SK-N-SH (cell line): ENCODE results near the gene SLC24A3.

Source experiments
- CHD2 ChIP-seq: fragments of 150-350 bp; IDR thresholded peaks from 2 replicates; pipeline ENCODE4 v1.6.1; 2018; ENCODE audit warnings: low read length; ENCODE audit not compliant: partially characterized antibody
- CTCF ChIP-seq: fragments of 200-600 bp; sonication (generic); IDR thresholded peaks from 2 replicates; pipeline ENCODE4 v1.6.1; 2017; ENCODE audit warnings: antibody characterized with exemption, mild to moderate bottlenecking, moderate library complexity
- GATA2 ChIP-seq: sonication (generic); formaldehyde crosslinking; IDR thresholded peaks from 2 replicates; pipeline ENCODE4 v1.5.0; 2020; ENCODE audit warnings: mild to moderate bottlenecking, missing genetic modification reagents
- NRF1 ChIP-seq: IDR thresholded peaks from 2 replicates; pipeline ENCODE4 v1.6.1; 2012; ENCODE audit warnings: low read depth, mild to moderate bottlenecking, low read length
- REST ChIP-seq: IDR thresholded peaks from 2 replicates; pipeline ENCODE4 v1.6.1; 2012; ENCODE audit warnings: mild to moderate bottlenecking, low read depth, low read length, moderate library complexity
- TCF12 ChIP-seq: IDR thresholded peaks from 2 replicates; pipeline ENCODE4 v1.4.0; 2012
- TEAD4 ChIP-seq: IDR thresholded peaks from 2 replicates; pipeline ENCODE4 v1.4.0; 2012; ENCODE audit warnings: mild to moderate bottlenecking, borderline replicate concordance; ENCODE audit not compliant: insufficient read depth
- USF2 ChIP-seq: fragments of 150-350 bp; IDR thresholded peaks from 2 replicates; pipeline ENCODE4 v1.6.1; 2017; ENCODE audit warnings: antibody characterized with exemption, low read length, low read depth, borderline replicate concordance

GRCh38 chr20:19524691-19525090, 312.2 kb downstream of the SLC24A3 start:
- no peak for TF ChIP-seq TEAD4
- TF ChIP-seq REST, result no peak
- TF ChIP-seq CTCF, result no peak
- no peak for TF ChIP-seq USF2
- TF ChIP-seq GATA2 (CRISPR knock-in tag), result no peak
- TF ChIP-seq CHD2, result no peak
- no peak for TF ChIP-seq TCF12
- TF ChIP-seq NRF1, result no peak
